Hindlimb muscle (tissue), 1 donor: ENCODE measurements around the gene UBE3D. TPM values are rescaled to one million over a fixed set of nuclear protein-coding genes. Genes with fewer than 3 reads are reported as not detected.
"Not testable (repeated sequence)": the region's sequence is repeated elsewhere in the genome, so short reads cannot be mapped to it uniquely, and the experiment has no call there.

Experiments
- DNase-seq: peaks from one replicate; pipeline ENCODE4 v3.0.0-alpha.2; 2013
- polyA plus RNA-seq: library from polyadenylated mRNA; unstranded; fragments of 120-200 nt; gene quantifications from one replicate; pipeline ENCODE4 v1.2.1, GENCODE V29; 2013; ENCODE audit not compliant: insufficient read length

The UBE3D gene
- polyA plus RNA-seq, 1 donor = 12.4 TPM

GRCh38 chr6:82867946-82868345 lies 197.7 kb downstream of the UBE3D start:
- DNase-seq = no peak

- no peak for DNase-seq
These were observed 199.2 kb downstream of the UBE3D start for GRCh38 chr6:82866446-82866845.

- DNase-seq = no peak
These were observed 200.2 kb downstream of the UBE3D start for GRCh38 chr6:82865461-82865860.

- DNase-seq = no peak
These were observed 201.9 kb downstream of the UBE3D start for GRCh38 chr6:82863781-82864180.

- DNase-seq = no peak
These were observed 203.1 kb downstream of the UBE3D start for GRCh38 chr6:82862543-82862942.

- DNase-seq = no peak
These were observed 204.5 kb downstream of the UBE3D start for GRCh38 chr6:82861121-82861520.

- DNase-seq = not testable (repeated sequence)
These were observed 209.6 kb downstream of the UBE3D start for GRCh38 chr6:82856077-82856476.

- DNase-seq = not testable (repeated sequence)
These were observed 212.7 kb downstream of the UBE3D start for GRCh38 chr6:82852904-82853303.

GRCh38 chr6:82843291-82843885 lies 222.3 kb downstream of the UBE3D start:
- no peak for DNase-seq

- no peak for DNase-seq
These were observed 222.9 kb downstream of the UBE3D start for GRCh38 chr6:82842721-82843120.

Other genes starting within 250 kb of the UBE3D start
- 13.8 TPM for gene DOP1A, start 1.8 kb upstream of the UBE3D start, polyA plus RNA-seq
- 28.2 TPM for gene PGM3, start 127.4 kb upstream of the UBE3D start, polyA plus RNA-seq
- gene RWDD2A, start 127.5 kb upstream of the UBE3D start, polyA plus RNA-seq = 2.8 TPM